Progenitor cell of endocrine pancreas (in vitro differentiated cells): Measurements from ENCODE around the gene PCSK5. TPM values are rescaled to one million over a fixed set of nuclear protein-coding genes. Genes with fewer than 3 reads are reported as not detected.

ENCODE experiments used
- DNase-seq: peaks from one replicate; pipeline ENCODE4 v3.0.0; 2021; ENCODE audit warnings: low spot score; ENCODE audit not compliant: unreplicated experiment
- H3K27ac Mint-ChIP-seq: 2 replicates; pipeline ENCODE4 v1.8.0; 2021; ENCODE audit warnings: mild to moderate bottlenecking, moderate library complexity, mixed read lengths
- H3K27me3 Mint-ChIP-seq: 2 replicates; pipeline ENCODE4 v1.8.0; 2021; ENCODE audit warnings: mixed read lengths
- H3K36me3 Mint-ChIP-seq: 2 replicates; pipeline ENCODE4 v1.8.0; 2022; ENCODE audit warnings: mixed read lengths; ENCODE audit not compliant: insufficient read depth
- H3K4me1 Mint-ChIP-seq: 2 replicates; pipeline ENCODE4 v1.8.0; 2021; ENCODE audit warnings: low read depth, mixed read lengths
- H3K4me3 Mint-ChIP-seq: 2 replicates; pipeline ENCODE4 v1.8.0; 2021; ENCODE audit warnings: low read depth, mild to moderate bottlenecking, moderate library complexity, mixed read lengths
- H3K9me3 Mint-ChIP-seq: 2 replicates; pipeline ENCODE4 v1.8.0; 2021; ENCODE audit warnings: low read depth, mixed read lengths
- total RNA-seq: library from RNA; stranded (reverse); gene quantifications from 2 replicates; pipeline ENCODE4 v1.2.1, GENCODE V29; 2021
- TF ChIP-seq, protein P1 (sequence below): fragments of 200-600 bp; sonication (generic); IDR thresholded peaks from one replicate; pipeline ENCODE4 v1.5.0; 2021; ENCODE audit warnings: antibody characterized with exemption, mild to moderate bottlenecking; ENCODE audit not compliant: unreplicated experiment

The PCSK5 gene
- total RNA-seq, 1 donor from 2014 or later = 7.3 TPM

- H3K9me3 Mint-ChIP-seq = no peaks in the 10 kb centered on the region
- TF ChIP-seq, protein P1, sequence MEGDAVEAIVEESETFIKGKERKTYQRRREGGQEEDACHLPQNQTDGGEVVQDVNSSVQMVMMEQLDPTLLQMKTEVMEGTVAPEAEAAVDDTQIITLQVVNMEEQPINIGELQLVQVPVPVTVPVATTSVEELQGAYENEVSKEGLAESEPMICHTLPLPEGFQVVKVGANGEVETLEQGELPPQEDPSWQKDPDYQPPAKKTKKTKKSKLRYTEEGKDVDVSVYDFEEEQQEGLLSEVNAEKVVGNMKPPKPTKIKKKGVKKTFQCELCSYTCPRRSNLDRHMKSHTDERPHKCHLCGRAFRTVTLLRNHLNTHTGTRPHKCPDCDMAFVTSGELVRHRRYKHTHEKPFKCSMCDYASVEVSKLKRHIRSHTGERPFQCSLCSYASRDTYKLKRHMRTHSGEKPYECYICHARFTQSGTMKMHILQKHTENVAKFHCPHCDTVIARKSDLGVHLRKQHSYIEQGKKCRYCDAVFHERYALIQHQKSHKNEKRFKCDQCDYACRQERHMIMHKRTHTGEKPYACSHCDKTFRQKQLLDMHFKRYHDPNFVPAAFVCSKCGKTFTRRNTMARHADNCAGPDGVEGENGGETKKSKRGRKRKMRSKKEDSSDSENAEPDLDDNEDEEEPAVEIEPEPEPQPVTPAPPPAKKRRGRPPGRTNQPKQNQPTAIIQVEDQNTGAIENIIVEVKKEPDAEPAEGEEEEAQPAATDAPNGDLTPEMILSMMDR = no peak
- H3K27me3 Mint-ChIP-seq = no peaks in the 10 kb centered on the region
- no peak for DNase-seq
- H3K36me3 Mint-ChIP-seq = peaks cover 1% of the 10 kb centered on the region
- H3K27ac Mint-ChIP-seq = no peak overlapping the region
- no peak overlapping the region for H3K4me3 Mint-ChIP-seq
- peaks cover 13% of the 10 kb centered on the region for H3K4me1 Mint-ChIP-seq
These were observed 510.7 kb downstream of the PCSK5 start for GRCh38 chr9:76401176-76401575.

DNA sequence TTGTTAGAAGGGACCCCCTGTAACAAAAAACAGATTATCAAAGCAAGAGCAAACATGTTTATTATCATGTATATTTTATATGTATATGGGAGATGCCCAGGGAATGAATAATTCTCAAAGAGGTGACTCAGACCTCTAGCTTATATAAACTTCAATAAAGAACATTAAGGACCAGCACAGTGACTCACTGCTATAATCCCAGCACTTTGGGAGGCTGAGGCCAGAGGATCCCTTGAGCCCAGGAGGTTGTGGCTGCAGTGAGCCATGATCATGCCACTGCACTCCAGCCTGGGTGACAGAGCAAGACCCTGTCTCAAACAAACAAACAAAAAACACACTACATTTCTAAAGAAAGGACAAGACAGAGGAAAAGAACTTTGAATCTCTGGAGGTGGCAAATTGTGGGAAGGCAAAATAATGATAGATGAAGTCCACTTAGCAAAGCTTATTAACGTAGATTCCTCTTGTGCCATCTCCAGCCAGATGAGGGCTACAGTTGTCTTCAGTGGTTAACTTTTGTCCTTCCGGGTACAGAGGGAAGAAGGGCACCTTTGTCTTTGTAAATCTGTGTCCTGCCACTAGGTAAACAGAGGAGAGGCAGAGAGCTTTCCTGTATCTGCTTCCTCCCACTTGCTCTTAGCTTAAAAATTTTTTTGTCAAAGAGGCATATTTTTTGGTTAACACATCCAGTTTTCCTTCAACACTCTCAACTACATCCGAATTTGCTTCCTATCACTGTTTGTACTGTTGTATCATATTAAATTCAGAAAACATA, 511.3 kb downstream of the PCSK5 start:
- H3K27me3 Mint-ChIP-seq = no peaks in the 10 kb centered on the region
- TF ChIP-seq, protein P1 = no peak
- H3K27ac Mint-ChIP-seq = no peak overlapping the region
- no peak overlapping the region for H3K4me3 Mint-ChIP-seq
- peaks cover 1% of the 10 kb centered on the region for H3K36me3 Mint-ChIP-seq
- H3K4me1 Mint-ChIP-seq = peaks cover 13% of the 10 kb centered on the region
- no peak for DNase-seq
- no peaks in the 10 kb centered on the region for H3K9me3 Mint-ChIP-seq

- TF ChIP-seq, protein P1 = peak; percentile 44
- DNase-seq = no peak
- Mint-ChIP-seq H3K36me3 (peaks cover 1% of the 10 kb centered on the region), H3K4me1 (peaks cover 17% of the 10 kb centered on the region), H3K9me3 (no peaks in the 10 kb centered on the region), H3K27ac (no peak overlapping the region), H3K4me3 (no peak overlapping the region), H3K27me3 (no peaks in the 10 kb centered on the region)
These were observed 512.9 kb downstream of the PCSK5 start for GRCh38 chr9:76403352-76403751.

DNA sequence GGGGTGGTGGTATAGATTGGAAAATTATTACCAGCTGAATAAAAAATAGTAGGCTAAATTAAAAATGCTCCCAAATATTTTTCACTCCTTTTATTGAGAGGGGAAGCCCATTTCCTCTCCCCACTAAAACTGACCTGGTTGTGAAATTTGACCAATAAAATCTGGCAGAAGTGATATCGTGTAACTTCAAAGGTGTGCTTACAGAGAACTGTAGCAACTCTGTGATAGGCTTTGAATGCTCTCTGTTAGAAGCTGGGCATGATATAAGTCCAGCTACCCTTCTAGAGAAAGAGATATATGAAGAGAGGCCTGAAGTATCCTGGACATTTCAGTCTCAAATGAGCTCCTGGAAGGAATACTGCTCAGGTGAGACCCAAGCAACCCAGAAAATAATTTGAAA, 513.9 kb downstream of the PCSK5 start:
- Mint-ChIP-seq H3K9me3 (no peaks in the 10 kb centered on the region), H3K4me3 (no peak overlapping the region), H3K36me3 (peaks cover 1% of the 10 kb centered on the region), H3K27me3 (no peaks in the 10 kb centered on the region), H3K27ac (no peak overlapping the region), H3K4me1 (peaks cover 20% of the 10 kb centered on the region)
- no peak for DNase-seq
- TF ChIP-seq, protein P1 = no peak

DNA sequence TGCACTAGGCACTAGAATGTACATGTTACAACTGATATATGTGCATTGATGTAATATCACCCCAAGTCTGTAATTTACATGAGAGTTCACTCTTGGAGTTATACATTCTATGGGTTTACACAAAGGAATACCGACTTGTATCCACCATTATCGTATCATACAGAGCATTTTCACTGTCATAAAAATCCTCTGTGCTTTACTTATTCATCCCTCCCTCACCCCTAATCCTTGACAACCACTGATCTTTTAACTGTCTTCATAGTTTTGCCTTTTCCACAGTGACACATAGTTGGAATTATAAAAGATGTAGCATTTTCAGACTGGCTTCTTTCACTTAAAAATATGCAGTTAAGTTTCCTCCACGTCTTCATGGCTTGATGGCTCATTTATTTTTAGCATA, 514.9 kb downstream of the PCSK5 start:
- TF ChIP-seq, protein P1 = no peak
- no peaks in the 10 kb centered on the region for H3K27me3 Mint-ChIP-seq
- peaks cover 21% of the 10 kb centered on the region for H3K4me1 Mint-ChIP-seq
- H3K9me3 Mint-ChIP-seq = no peaks in the 10 kb centered on the region
- no peaks in the 10 kb centered on the region for H3K36me3 Mint-ChIP-seq
- no peak overlapping the region for H3K4me3 Mint-ChIP-seq
- H3K27ac Mint-ChIP-seq = no peak overlapping the region
- no peak for DNase-seq
